Activated CD8-positive, alpha-beta T cell treated with anti-CD3 and anti-CD28 coated beads for 36 hours (primary cell): ENCODE measurements around the gene KIAA0408. TPM values are rescaled to one million over a fixed set of nuclear protein-coding genes. Genes with fewer than 3 reads are reported as not detected.
A peak's percentile ranks its signal among the peaks of the same experiment; 100 is the strongest.

Experiments
- ATAC-seq: fragments of 200-7000 bp; cut with Tn5 transposase; one replicate; pipeline ENCODE4 v1.10.0; 2021; ENCODE audit warnings: mild to moderate bottlenecking, moderate library complexity
- CTCF ChIA-PET: fragments of 350-600 bp; sonication (Branson Sonifier 250); formaldehyde crosslinking; loops from one replicate; lab custom pipeline; 2021; ENCODE audit warnings: antibody characterized with exemption; lab: Charles Lee
- POLR2A ChIA-PET: fragments of 350-600 bp; sonication (Branson Sonifier 250); formaldehyde crosslinking; loops from one replicate; lab custom pipeline; 2021; ENCODE audit warnings: antibody characterized with exemption; lab: Charles Lee
- DNase-seq: peaks from one replicate; pipeline ENCODE4 v3.0.0-alpha.2; 2020
- H3K27ac Mint-ChIP-seq: one replicate; pipeline ENCODE4 v1.8.0; 2021; ENCODE audit warnings: mild to moderate bottlenecking, mixed read lengths
- H3K27me3 Mint-ChIP-seq: one replicate; pipeline ENCODE4 v1.8.0; 2021; ENCODE audit warnings: mixed read lengths
- H3K36me3 Mint-ChIP-seq: one replicate; pipeline ENCODE4 v1.8.0; 2021; ENCODE audit warnings: low read depth, mixed read lengths
- H3K4me1 Mint-ChIP-seq: one replicate; pipeline ENCODE4 v1.8.0; 2021; ENCODE audit warnings: low read depth, mixed read lengths
- H3K4me3 Mint-ChIP-seq: one replicate; pipeline ENCODE4 v1.8.0; 2021; ENCODE audit warnings: mild to moderate bottlenecking, moderate library complexity, mixed read lengths
- H3K9me3 Mint-ChIP-seq: one replicate; pipeline ENCODE4 v1.8.0; 2021; ENCODE audit warnings: mixed read lengths
- CTCF ChIP-seq: fragments of 200-600 bp; IDR thresholded peaks from one replicate; pipeline ENCODE4 v1.8.0; 2022; ENCODE audit warnings: antibody characterized with exemption, mild to moderate bottlenecking
- intact Hi-C: fragments of 100-400 bp; cut with micrococcal nuclease; formaldehyde crosslinking; loops from one replicate; pipeline ENCODE4 v1.10.0; 2022
- total RNA-seq, 2 experiments: library from RNA; stranded (reverse); gene quantifications; one replicate each; pipeline ENCODE4 v1.2.3, GENCODE V29; 2021

Gene KIAA0408
- total RNA-seq, 2 experiments from 2014 or later: 1.8 to 2.6 TPM

- H3K27me3 Mint-ChIP-seq: peaks cover 9% of the 10 kb centered on the region
- no peaks in the 10 kb centered on the region for H3K4me1 Mint-ChIP-seq
- ChIA-PET POLR2A (interaction anchor here (0.7 to 1.2 kb wide), 2 partner anchors 10 to 24 kb away, joined by 3 read pairs; no protein-coding TSS in a partner anchor), CTCF (interaction anchor here (0.6 to 3.2 kb wide), 5 partner anchors 9 to 179 kb away, joined by 3 to 15 read pairs (median 5); no protein-coding TSS in a partner anchor)
- H3K4me3 Mint-ChIP-seq: no peak overlapping the region
- peaks cover 2% of the 10 kb centered on the region for H3K36me3 Mint-ChIP-seq
- ATAC-seq: no peak
- no peak overlapping the region for H3K27ac Mint-ChIP-seq
- no peak for TF ChIP-seq CTCF
- intact Hi-C loops: no loop called here
- no peaks in the 10 kb centered on the region for H3K9me3 Mint-ChIP-seq
- DNase-seq: no peak
Measured at GRCh38 chr6:127494240-127494767, 35.1 kb upstream of the KIAA0408 start.

GRCh38 chr6:127489248-127489647, 30.1 kb upstream of the KIAA0408 start:
- intact Hi-C loops: no loop called here
- Mint-ChIP-seq H3K27me3 (peaks cover 2% of the 10 kb centered on the region), H3K4me3 (no peak overlapping the region), H3K9me3 (peaks cover 4% of the 10 kb centered on the region), H3K36me3 (peaks cover 13% of the 10 kb centered on the region), H3K27ac (no peak overlapping the region), H3K4me1 (peaks cover 17% of the 10 kb centered on the region)
- no peak for TF ChIP-seq CTCF
- POLR2A ChIA-PET: no interaction called here
- CTCF ChIA-PET: interaction anchor here (1.2 to 3.9 kb wide), 6 partner anchors 16 to 50 kb away, joined by 3 to 35 read pairs (median 4); no protein-coding TSS in a partner anchor
- ATAC-seq (no peak), DNase-seq (no peak)

GRCh38 chr6:127486934-127487333, 27.7 kb upstream of the KIAA0408 start:
- POLR2A ChIA-PET: no interaction called here
- Mint-ChIP-seq H3K4me3 (no peak overlapping the region), H3K27me3 (peaks cover 5% of the 10 kb centered on the region), H3K36me3 (peaks cover 22% of the 10 kb centered on the region), H3K27ac (no peak overlapping the region), H3K9me3 (peaks cover 5% of the 10 kb centered on the region), H3K4me1 (peaks cover 31% of the 10 kb centered on the region)
- DNase-seq: no peak
- ATAC-seq: no peak
- CTCF ChIA-PET: interaction anchor here (1.2 to 5.0 kb wide), 4 partner anchors 13 to 30 kb away, joined by 3 to 86 read pairs (median 20); partner anchors contain the start of gene MTCL3
- intact Hi-C loops: no loop called here
- no peak for TF ChIP-seq CTCF

- no peak for TF ChIP-seq CTCF
- Mint-ChIP-seq H3K4me1 (peaks cover 31% of the 10 kb centered on the region), H3K36me3 (peaks cover 20% of the 10 kb centered on the region), H3K27me3 (peaks cover 4% of the 10 kb centered on the region), H3K9me3 (peaks cover 5% of the 10 kb centered on the region), H3K4me3 (peak overlapping the region; percentile 40), H3K27ac (peak overlapping the region; percentile 83)
- intact Hi-C loops: loop anchor here (2.0 kb wide), 2 partner anchors 30 to 64 kb away; no protein-coding TSS in a partner anchor
- DNase-seq (peak; percentile 10), ATAC-seq (peak; percentile 91)
- CTCF ChIA-PET: interaction anchor here (0.9 to 5.0 kb wide), 10 partner anchors 10 to 218 kb away, joined by 3 to 86 read pairs (median 4); partner anchors contain the start of genes MTCL3 and RNF146
- POLR2A ChIA-PET: interaction anchor here (0.8 to 3.6 kb wide), 2 partner anchors 10 to 31 kb away, joined by 3 to 24 read pairs; no protein-coding TSS in a partner anchor
Measured at GRCh38 chr6:127484212-127484863, 25.1 kb upstream of the KIAA0408 start.
